WTC11 (cell line): Measurements from ENCODE around the gene SLITRK4. TPM values are rescaled to one million over a fixed set of nuclear protein-coding genes. Genes with fewer than 3 reads are reported as not detected.

Experiments used
- ATAC-seq: fragments of 200-7000 bp; cut with Tn5 transposase; 2 replicates; pipeline ENCODE4 v1.10.0; 2021; ENCODE audit warnings: mild to moderate bottlenecking, moderate library complexity
- CTCF ChIA-PET: fragments of 300-600 bp; sonication (Branson Sonifier 250); formaldehyde crosslinking; loops from one replicate; lab custom pipeline; 2021; ENCODE audit warnings: antibody characterized with exemption; lab: Charles Lee
- POLR2A ChIA-PET: fragments of 350-600 bp; sonication (Branson Sonifier 250); formaldehyde crosslinking; loops from one replicate; lab custom pipeline; 2021; ENCODE audit warnings: antibody characterized with exemption; lab: Charles Lee
- DNase-seq: peaks from one replicate; pipeline ENCODE4 v3.0.0; 2021; ENCODE audit warnings: low spot score
- H3K27ac Mint-ChIP-seq: 2 replicates; pipeline ENCODE4 v1.8.0; 2021; ENCODE audit warnings: mixed read lengths
- H3K27me3 Mint-ChIP-seq: 2 replicates; pipeline ENCODE4 v1.8.0; 2021; ENCODE audit warnings: low read depth, mild to moderate bottlenecking, moderate library complexity, mixed read lengths
- H3K36me3 Mint-ChIP-seq: 2 replicates; pipeline ENCODE4 v1.8.0; 2021; ENCODE audit warnings: mixed read lengths
- H3K4me1 Mint-ChIP-seq: 2 replicates; pipeline ENCODE4 v1.8.0; 2022; ENCODE audit warnings: mixed read lengths
- H3K4me3 Mint-ChIP-seq: 2 replicates; pipeline ENCODE4 v1.8.0; 2021; ENCODE audit warnings: mild to moderate bottlenecking, moderate library complexity, mixed read lengths
- H3K9me3 Mint-ChIP-seq: 2 replicates; pipeline ENCODE4 v1.8.0; 2021; ENCODE audit warnings: mixed read lengths
- HMGA2 ChIP-seq: fragments of 250-450 bp; sonication (Bioruptor Pico); IDR thresholded peaks from 2 replicates; pipeline ENCODE4 v1.4.0; 2021; ENCODE audit warnings: mild to moderate bottlenecking, moderate library complexity
- JAZF1 ChIP-seq: fragments of 250-450 bp; sonication (Bioruptor Pico); IDR thresholded peaks from 2 replicates; pipeline ENCODE4 v1.9.0; 2021; ENCODE audit warnings: moderate library complexity, mild to moderate bottlenecking, inconsistent platforms
- JUN ChIP-seq: sonication (generic); formaldehyde crosslinking; IDR thresholded peaks from 2 replicates; pipeline ENCODE4 v1.8.0; 2023; ENCODE audit warnings: mild to moderate bottlenecking, missing genetic modification reagents
- NFYB ChIP-seq: sonication (generic); formaldehyde crosslinking; conservative IDR thresholded peaks from 2 replicates; pipeline ENCODE4 v1.8.0; 2022; ENCODE audit warnings: low read depth, missing genetic modification reagents
- NR2C2 ChIP-seq: sonication (generic); formaldehyde crosslinking; IDR thresholded peaks from 2 replicates; pipeline ENCODE4 v1.8.0; 2022; ENCODE audit warnings: mild to moderate bottlenecking, missing genetic modification reagents
- PRRX2 ChIP-seq: fragments of 250-450 bp; sonication (Bioruptor Pico); IDR thresholded peaks from 2 replicates; pipeline ENCODE4 v1.8.0; 2021; ENCODE audit warnings: mild to moderate bottlenecking
- TCF7 ChIP-seq: sonication (generic); formaldehyde crosslinking; IDR thresholded peaks from 2 replicates; pipeline ENCODE4 v1.8.0; 2022; ENCODE audit warnings: mild to moderate bottlenecking, low read depth, missing genetic modification reagents, moderate library complexity
- TP53 ChIP-seq: sonication (generic); formaldehyde crosslinking; IDR thresholded peaks from 2 replicates; pipeline ENCODE4 v1.8.1; 2023; ENCODE audit warnings: mild to moderate bottlenecking, missing genetic modification reagents
- ZBTB21 ChIP-seq: sonication (generic); formaldehyde crosslinking; IDR thresholded peaks from 2 replicates; pipeline ENCODE4 v1.8.1; 2023; ENCODE audit warnings: mild to moderate bottlenecking, missing genetic modification reagents, borderline replicate concordance
- ZNF121 ChIP-seq: sonication (generic); formaldehyde crosslinking; IDR thresholded peaks from 2 replicates; pipeline ENCODE4 v1.8.0; 2023; ENCODE audit warnings: missing genetic modification reagents
- ZNF219 ChIP-seq: sonication (generic); formaldehyde crosslinking; IDR thresholded peaks from 2 replicates; pipeline ENCODE4 v1.8.0; 2023; ENCODE audit warnings: missing genetic modification reagents, mild to moderate bottlenecking, borderline replicate concordance
- ZNF671 ChIP-seq: fragments of 250-450 bp; sonication (Bioruptor Pico); IDR thresholded peaks from 2 replicates; pipeline ENCODE4 v1.8.0; 2021; ENCODE audit warnings: mild to moderate bottlenecking
- ZSCAN18 ChIP-seq: fragments of 250-450 bp; sonication (Bioruptor Pico); IDR thresholded peaks from 2 replicates; pipeline ENCODE4 v2.1.2; 2022; ENCODE audit warnings: mild to moderate bottlenecking, moderate library complexity
- total RNA-seq: library from RNA; stranded (reverse); gene quantifications from 3 replicates; pipeline ENCODE4 v1.2.3, GENCODE V29; 2021
- TF ChIP-seq, protein P1 (sequence below): sonication (generic); formaldehyde crosslinking; IDR thresholded peaks from 2 replicates; pipeline ENCODE4 v1.8.0; 2022; ENCODE audit warnings: mild to moderate bottlenecking, missing genetic modification reagents
- TF ChIP-seq, protein P2 (sequence below): sonication (generic); formaldehyde crosslinking; IDR thresholded peaks from 2 replicates; pipeline ENCODE4 v1.8.1; 2022; ENCODE audit warnings: low read depth, mild to moderate bottlenecking, moderate library complexity, missing genetic modification reagents, borderline replicate concordance
- TF ChIP-seq, protein P3 (sequence below): fragments of 250-450 bp; sonication (Bioruptor Pico); IDR thresholded peaks from 2 replicates; pipeline ENCODE4 v1.9.0; 2021; ENCODE audit warnings: mild to moderate bottlenecking
- TF ChIP-seq, protein P4 (sequence below): sonication (generic); formaldehyde crosslinking; IDR thresholded peaks from 2 replicates; pipeline ENCODE4 v1.8.0; 2022; ENCODE audit warnings: mild to moderate bottlenecking, missing genetic modification reagents
- TF ChIP-seq, protein P5 (sequence below): fragments of 250-450 bp; sonication (Bioruptor Pico); IDR thresholded peaks from 2 replicates; pipeline ENCODE4 v1.9.0; 2021; ENCODE audit warnings: mild to moderate bottlenecking, borderline replicate concordance

SLITRK4 gene
- total RNA-seq, 1 experiment from 2014 or later: not detected

- TF ChIP-seq, protein P1, sequence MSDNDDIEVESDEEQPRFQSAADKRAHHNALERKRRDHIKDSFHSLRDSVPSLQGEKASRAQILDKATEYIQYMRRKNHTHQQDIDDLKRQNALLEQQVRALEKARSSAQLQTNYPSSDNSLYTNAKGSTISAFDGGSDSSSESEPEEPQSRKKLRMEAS (CRISPR knock-in tag): no peak
- TF ChIP-seq, protein P2, sequence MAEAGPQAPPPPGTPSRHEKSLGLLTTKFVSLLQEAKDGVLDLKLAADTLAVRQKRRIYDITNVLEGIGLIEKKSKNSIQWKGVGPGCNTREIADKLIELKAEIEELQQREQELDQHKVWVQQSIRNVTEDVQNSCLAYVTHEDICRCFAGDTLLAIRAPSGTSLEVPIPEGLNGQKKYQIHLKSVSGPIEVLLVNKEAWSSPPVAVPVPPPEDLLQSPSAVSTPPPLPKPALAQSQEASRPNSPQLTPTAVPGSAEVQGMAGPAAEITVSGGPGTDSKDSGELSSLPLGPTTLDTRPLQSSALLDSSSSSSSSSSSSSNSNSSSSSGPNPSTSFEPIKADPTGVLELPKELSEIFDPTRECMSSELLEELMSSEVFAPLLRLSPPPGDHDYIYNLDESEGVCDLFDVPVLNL: no peak
- TF ChIP-seq JUN (no peak), ZBTB21 (CRISPR knock-in tag) (no peak), ZNF671 (CRISPR knock-in tag) (no peak), ZSCAN18 (CRISPR knock-in tag) (no peak), JAZF1 (CRISPR knock-in tag) (no peak), PRRX2 (CRISPR knock-in tag) (no peak), ZNF219 (CRISPR knock-in tag) (no peak), TCF7 (no peak), TP53 (CRISPR knock-in tag) (no peak), NR2C2 (no peak), ZNF121 (CRISPR knock-in tag) (no peak), HMGA2 (CRISPR knock-in tag) (no peak), NFYB (CRISPR knock-in tag) (no peak)
- TF ChIP-seq, protein P3, sequence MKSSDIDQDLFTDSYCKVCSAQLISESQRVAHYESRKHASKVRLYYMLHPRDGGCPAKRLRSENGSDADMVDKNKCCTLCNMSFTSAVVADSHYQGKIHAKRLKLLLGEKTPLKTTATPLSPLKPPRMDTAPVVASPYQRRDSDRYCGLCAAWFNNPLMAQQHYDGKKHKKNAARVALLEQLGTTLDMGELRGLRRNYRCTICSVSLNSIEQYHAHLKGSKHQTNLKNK (CRISPR knock-in tag): no peak
- TF ChIP-seq, protein P4, sequence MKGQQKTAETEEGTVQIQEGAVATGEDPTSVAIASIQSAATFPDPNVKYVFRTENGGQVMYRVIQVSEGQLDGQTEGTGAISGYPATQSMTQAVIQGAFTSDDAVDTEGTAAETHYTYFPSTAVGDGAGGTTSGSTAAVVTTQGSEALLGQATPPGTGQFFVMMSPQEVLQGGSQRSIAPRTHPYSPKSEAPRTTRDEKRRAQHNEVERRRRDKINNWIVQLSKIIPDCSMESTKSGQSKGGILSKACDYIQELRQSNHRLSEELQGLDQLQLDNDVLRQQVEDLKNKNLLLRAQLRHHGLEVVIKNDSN (CRISPR knock-in tag): no peak
- TF ChIP-seq, protein P5, sequence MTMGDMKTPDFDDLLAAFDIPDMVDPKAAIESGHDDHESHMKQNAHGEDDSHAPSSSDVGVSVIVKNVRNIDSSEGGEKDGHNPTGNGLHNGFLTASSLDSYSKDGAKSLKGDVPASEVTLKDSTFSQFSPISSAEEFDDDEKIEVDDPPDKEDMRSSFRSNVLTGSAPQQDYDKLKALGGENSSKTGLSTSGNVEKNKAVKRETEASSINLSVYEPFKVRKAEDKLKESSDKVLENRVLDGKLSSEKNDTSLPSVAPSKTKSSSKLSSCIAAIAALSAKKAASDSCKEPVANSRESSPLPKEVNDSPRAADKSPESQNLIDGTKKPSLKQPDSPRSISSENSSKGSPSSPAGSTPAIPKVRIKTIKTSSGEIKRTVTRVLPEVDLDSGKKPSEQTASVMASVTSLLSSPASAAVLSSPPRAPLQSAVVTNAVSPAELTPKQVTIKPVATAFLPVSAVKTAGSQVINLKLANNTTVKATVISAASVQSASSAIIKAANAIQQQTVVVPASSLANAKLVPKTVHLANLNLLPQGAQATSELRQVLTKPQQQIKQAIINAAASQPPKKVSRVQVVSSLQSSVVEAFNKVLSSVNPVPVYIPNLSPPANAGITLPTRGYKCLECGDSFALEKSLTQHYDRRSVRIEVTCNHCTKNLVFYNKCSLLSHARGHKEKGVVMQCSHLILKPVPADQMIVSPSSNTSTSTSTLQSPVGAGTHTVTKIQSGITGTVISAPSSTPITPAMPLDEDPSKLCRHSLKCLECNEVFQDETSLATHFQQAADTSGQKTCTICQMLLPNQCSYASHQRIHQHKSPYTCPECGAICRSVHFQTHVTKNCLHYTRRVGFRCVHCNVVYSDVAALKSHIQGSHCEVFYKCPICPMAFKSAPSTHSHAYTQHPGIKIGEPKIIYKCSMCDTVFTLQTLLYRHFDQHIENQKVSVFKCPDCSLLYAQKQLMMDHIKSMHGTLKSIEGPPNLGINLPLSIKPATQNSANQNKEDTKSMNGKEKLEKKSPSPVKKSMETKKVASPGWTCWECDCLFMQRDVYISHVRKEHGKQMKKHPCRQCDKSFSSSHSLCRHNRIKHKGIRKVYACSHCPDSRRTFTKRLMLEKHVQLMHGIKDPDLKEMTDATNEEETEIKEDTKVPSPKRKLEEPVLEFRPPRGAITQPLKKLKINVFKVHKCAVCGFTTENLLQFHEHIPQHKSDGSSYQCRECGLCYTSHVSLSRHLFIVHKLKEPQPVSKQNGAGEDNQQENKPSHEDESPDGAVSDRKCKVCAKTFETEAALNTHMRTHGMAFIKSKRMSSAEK (CRISPR knock-in tag): no peak
- Mint-ChIP-seq H3K4me3 (no peak overlapping the region), H3K27me3 (peaks cover 4% of the 10 kb centered on the region; the same call in 1 of the 2 replicates), H3K4me1 (no peaks in the 10 kb centered on the region), H3K9me3 (peaks cover 32% of the 10 kb centered on the region), H3K27ac (no peak overlapping the region), H3K36me3 (peaks cover 16% of the 10 kb centered on the region)
- ATAC-seq: no peak
- DNase-seq: no peak
- POLR2A ChIA-PET: no interaction called here
- CTCF ChIA-PET: no interaction called here
These were observed 55.6 kb downstream of the SLITRK4 start for GRCh38 chrX:143580266-143580665.

Other genes with a start within 250 kb of the SLITRK4 start
- gene SPANXN3, start 118.6 kb downstream of the SLITRK4 start, total RNA-seq: not detected in 3 replicates
- not detected in 3 replicates for gene SPANXN2, start 84.7 kb upstream of the SLITRK4 start, total RNA-seq
- gene UBE2NL, start 248.0 kb upstream of the SLITRK4 start, total RNA-seq: not detected in 3 replicates